MM.1S (cell line): ENCODE measurements around the gene RS1.

Source experiments
- DNase-seq: peaks from one replicate; pipeline ENCODE4 v3.0.0-alpha.2; 2015
- H2AFZ ChIP-seq: fragments of 300-600 bp; sonication (generic); 2 replicates; pipeline ENCODE4 v1.6.0; 2016; ENCODE audit warnings: antibody characterized with exemption, low read length
- H3F3A ChIP-seq: fragments of 300-600 bp; sonication (generic); 2 replicates; pipeline ENCODE4 v1.6.1; 2016; ENCODE audit warnings: mild to moderate bottlenecking, antibody characterized with exemption, low read length, moderate library complexity, mixed read lengths; ENCODE audit not compliant: insufficient read depth
- H3K27ac ChIP-seq: fragments of 300-600 bp; sonication (generic); 2 replicates; pipeline ENCODE4 v1.5.1; 2016; ENCODE audit warnings: mild to moderate bottlenecking, low read length
- H3K27me3 ChIP-seq: fragments of 300-600 bp; sonication (generic); replicated peaks from 2 replicates; pipeline ENCODE4 v1.6.0; 2016; ENCODE audit warnings: low read length; ENCODE audit not compliant: insufficient read depth
- H3K36me3 ChIP-seq: fragments of 300-600 bp; sonication (generic); replicated peaks from 2 replicates; pipeline ENCODE4 v1.6.1; 2016; ENCODE audit warnings: mild to moderate bottlenecking, low read length, mixed read lengths; ENCODE audit not compliant: insufficient read depth
- H3K4me1 ChIP-seq: fragments of 300-600 bp; sonication (generic); 2 replicates; pipeline ENCODE4 v1.6.1; 2016; ENCODE audit warnings: low read length, mixed read lengths
- H3K4me2 ChIP-seq: fragments of 300-600 bp; sonication (generic); 2 replicates; pipeline ENCODE4 v1.6.0; 2016; ENCODE audit warnings: low read depth, low read length
- H3K4me3 ChIP-seq: fragments of 300-600 bp; sonication (generic); 2 replicates; pipeline ENCODE4 v1.5.1; 2016; ENCODE audit warnings: low read length, mixed read lengths
- H3K79me2 ChIP-seq: fragments of 300-600 bp; sonication (generic); 2 replicates; pipeline ENCODE4 v1.6.1; 2016; ENCODE audit warnings: mixed run types, low read length, mixed read lengths
- H3K9ac ChIP-seq: fragments of 300-600 bp; sonication (generic); 2 replicates; pipeline ENCODE4 v1.6.1; 2016; ENCODE audit warnings: low read length, mixed read lengths
- H3K9me2 ChIP-seq: fragments of 300-600 bp; sonication (generic); replicated peaks from 2 replicates; pipeline ENCODE4 v1.6.1; 2016; ENCODE audit warnings: mild to moderate bottlenecking, low read length, mixed read lengths; ENCODE audit not compliant: insufficient read depth
- H3K9me3 ChIP-seq: fragments of 300-600 bp; sonication (generic); replicated peaks from 2 replicates; pipeline ENCODE4 v1.6.1; 2016; ENCODE audit warnings: mild to moderate bottlenecking, low read length, mixed read lengths; ENCODE audit not compliant: insufficient read depth
- H4K20me1 ChIP-seq: fragments of 300-600 bp; sonication (generic); 2 replicates; pipeline ENCODE4 v1.6.1; 2016; ENCODE audit warnings: mild to moderate bottlenecking, low read length, moderate library complexity, mixed read lengths; ENCODE audit not compliant: insufficient read depth
- CTCF ChIP-seq: fragments of 300-600 bp; sonication (generic); IDR thresholded peaks from 2 replicates; pipeline ENCODE4 v1.5.1; 2016; ENCODE audit warnings: antibody characterized with exemption, low read length, mixed read lengths
- EZH2 ChIP-seq: fragments of 300-600 bp; sonication (generic); optimal IDR thresholded peaks from 2 replicates; pipeline ENCODE3; 2017; ENCODE audit warnings: low read depth, mild to moderate bottlenecking, antibody characterized with exemption, low read length, mixed read lengths
- EZH2phosphoT487 ChIP-seq: fragments of 300-600 bp; sonication (generic); IDR thresholded peaks from 2 replicates; pipeline ENCODE4 v1.6.1; 2018; ENCODE audit warnings: antibody characterized with exemption, low read length

RS1 gene

DNA sequence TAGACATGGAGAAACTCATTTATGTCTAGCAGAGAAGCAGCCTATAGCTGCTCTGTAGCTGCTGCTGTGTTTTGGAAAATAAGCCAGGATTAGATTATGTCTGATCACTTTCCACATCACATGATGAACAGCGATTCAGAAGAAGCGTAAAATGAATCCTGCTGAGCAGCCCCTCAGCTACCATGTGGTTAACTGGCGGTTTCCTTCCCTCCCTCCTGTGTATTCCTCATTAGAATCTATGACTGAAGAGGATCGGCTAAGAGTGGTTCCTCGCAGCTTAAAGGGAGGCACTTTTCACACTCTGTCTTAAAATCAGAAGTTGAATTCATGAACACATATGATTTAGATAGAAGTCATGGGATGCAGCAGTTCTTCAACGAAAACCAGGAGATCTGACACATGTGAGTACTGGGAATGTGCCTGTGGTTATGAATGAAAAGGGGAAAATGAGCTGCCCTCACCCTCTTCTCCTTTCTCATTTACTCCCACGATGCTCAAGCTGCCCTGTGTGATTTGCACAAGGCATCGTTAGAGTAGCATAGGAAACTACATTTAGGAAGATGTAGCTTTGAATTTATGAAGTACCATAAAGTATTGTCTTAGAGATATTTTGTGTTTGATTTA, 35.6 kb upstream of the RS1 start, which contains the start of gene PPEF1:
PPEF1 (plus strand) TSS at position 220 of the 624 bp plus-strand sequence; CDS start at position 356, 136 bp downstream.
- TF ChIP-seq EZH2phosphoT487 (no peak), CTCF (no peak), EZH2 (no peak)
- DNase-seq: no peak
- no peak within 1 kb of the TSS for H2AFZ ChIP-seq
- no peaks in the 10 kb centered on the region for H3K79me2 ChIP-seq
- H3K9me2 ChIP-seq: no peaks in the 10 kb centered on the region
- H3K4me3 ChIP-seq: no peak within 1 kb of the TSS
- H3K27me3 ChIP-seq: no peaks in the 10 kb centered on the region
- no peak within 1 kb of the TSS for H3K27ac ChIP-seq
- no peaks in the 10 kb centered on the region for H3F3A ChIP-seq
- H3K36me3 ChIP-seq: no peaks in the 10 kb centered on the region
- no peaks in the 10 kb centered on the region for H3K4me1 ChIP-seq
- no peak within 1 kb of the TSS for H3K9ac ChIP-seq
- H3K4me2 ChIP-seq: no peak within 1 kb of the TSS
- no peaks in the 10 kb centered on the region for H3K9me3 ChIP-seq
- H4K20me1 ChIP-seq: no peaks in the 10 kb centered on the region

DNA sequence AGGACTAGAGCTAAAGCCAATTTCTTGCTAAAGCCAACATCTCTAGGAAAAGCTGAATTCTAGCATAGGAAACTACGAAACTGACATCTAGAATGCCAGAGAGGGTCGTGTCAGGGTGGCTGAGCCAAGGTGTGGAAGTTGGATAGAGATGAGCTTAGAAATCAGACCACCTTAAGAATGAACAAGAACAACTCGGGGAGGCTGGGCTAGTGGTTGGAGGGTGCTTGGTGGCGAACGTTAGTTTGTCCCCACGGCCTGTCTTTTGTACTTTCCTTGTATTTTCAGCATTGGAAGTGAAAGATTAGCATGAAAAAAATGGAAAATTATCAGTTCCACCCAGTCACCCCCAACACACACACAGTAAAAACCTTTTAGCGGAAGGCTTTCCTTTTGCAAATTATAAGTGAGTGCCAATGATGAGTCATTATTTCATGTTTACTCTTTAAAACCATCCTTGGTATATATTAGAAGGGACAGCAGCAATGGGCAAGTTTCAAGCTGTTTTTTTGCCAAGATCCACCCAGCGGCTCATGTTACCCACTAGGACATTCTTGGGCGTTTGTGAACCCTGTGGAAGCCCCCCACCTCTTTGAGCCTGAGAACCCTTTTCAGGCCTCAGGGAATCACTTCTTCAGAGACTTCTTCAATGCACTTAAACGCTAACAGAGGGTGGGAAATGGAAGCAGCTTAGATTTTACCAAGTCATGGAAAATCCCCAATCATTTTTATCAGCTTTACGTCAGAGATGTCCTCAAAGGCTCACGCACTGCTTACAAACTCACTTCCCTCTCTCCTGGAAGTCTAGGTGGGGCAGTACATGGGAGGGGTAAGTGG, 30.7 kb upstream of the RS1 start:
- no peaks in the 10 kb centered on the region for H3K27me3 ChIP-seq
- H2AFZ ChIP-seq: no peak overlapping the region
- no peak overlapping the region for H3K27ac ChIP-seq

DNA sequence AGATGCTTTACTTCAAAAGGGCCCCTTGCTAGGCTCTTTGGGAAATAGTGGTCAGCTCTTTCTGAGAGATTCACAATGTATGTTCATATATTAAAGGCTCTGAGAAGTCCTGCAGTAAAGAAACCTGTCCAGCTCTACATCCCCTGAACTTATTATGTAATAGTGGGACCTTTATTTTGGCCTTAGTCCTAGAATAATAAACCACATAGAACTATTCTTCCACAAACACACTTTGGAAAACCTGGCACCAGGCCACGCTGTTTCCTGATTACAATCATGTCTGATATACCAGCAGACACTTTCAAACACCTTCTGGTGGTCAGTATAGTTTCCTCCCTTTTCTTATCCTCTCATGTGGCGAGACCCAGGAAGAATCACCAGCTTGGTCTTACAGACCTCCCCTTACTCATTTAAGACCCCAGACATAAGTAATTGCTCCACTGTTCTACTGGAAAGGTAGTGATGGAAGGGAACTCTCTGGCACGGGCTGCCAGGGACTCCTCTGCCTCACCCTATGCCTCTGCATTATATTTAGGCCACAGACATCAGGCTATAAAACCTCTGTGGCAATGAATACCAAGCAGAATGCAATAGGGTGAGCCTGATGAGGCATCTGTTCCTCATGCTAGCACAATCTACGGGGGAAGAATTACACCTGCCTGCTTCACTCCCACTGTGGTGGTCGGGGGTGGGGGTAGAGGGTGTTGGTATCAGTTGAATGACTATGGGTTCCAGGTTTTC, 29.9 kb upstream of the RS1 start:
- no peaks in the 10 kb centered on the region for H4K20me1 ChIP-seq
- no peak overlapping the region for H3K4me2 ChIP-seq
- H3K9me3 ChIP-seq: no peaks in the 10 kb centered on the region
- no peaks in the 10 kb centered on the region for H3K27me3 ChIP-seq
- H3K4me1 ChIP-seq: no peaks in the 10 kb centered on the region
- TF ChIP-seq CTCF: no peak
- no peak for TF ChIP-seq EZH2phosphoT487
- no peak for TF ChIP-seq EZH2
- no peak for DNase-seq
- H3K9ac ChIP-seq: no peak overlapping the region
- H3F3A ChIP-seq: no peaks in the 10 kb centered on the region
- no peaks in the 10 kb centered on the region for H3K79me2 ChIP-seq
- no peak overlapping the region for H3K27ac ChIP-seq
- H3K36me3 ChIP-seq: no peaks in the 10 kb centered on the region
- H3K4me3 ChIP-seq: no peak overlapping the region
- H3K9me2 ChIP-seq: no peaks in the 10 kb centered on the region
- H2AFZ ChIP-seq: no peak overlapping the region

More for the DNA sequence above, 30.7 kb upstream of the RS1 start:
- no peak overlapping the region for H3K9ac ChIP-seq
- H3K9me3 ChIP-seq: no peaks in the 10 kb centered on the region
- TF ChIP-seq EZH2phosphoT487 (no peak), EZH2 (no peak), CTCF (no peak)
- H3K36me3 ChIP-seq: no peaks in the 10 kb centered on the region
- H3K4me3 ChIP-seq: no peak overlapping the region
- H4K20me1 ChIP-seq: no peaks in the 10 kb centered on the region
- H3K4me2 ChIP-seq: no peak overlapping the region
- no peaks in the 10 kb centered on the region for H3F3A ChIP-seq
- no peak for DNase-seq
- no peaks in the 10 kb centered on the region for H3K79me2 ChIP-seq
- H3K9me2 ChIP-seq: no peaks in the 10 kb centered on the region
- no peaks in the 10 kb centered on the region for H3K4me1 ChIP-seq
